ENCODE results near the gene MICU1. TPM values are rescaled to one million over a fixed set of nuclear protein-coding genes. Genes with fewer than 3 reads are reported as not detected.

Gene MICU1
- total RNA-seq, 1 experiment from 2014 or later = 40.3 TPM

- no peak overlapping the region for H3K4me2 ChIP-seq (ENCODE audit: low read depth, low read length, poor library complexity, severe bottlenecking)
- H3K27ac ChIP-seq (ENCODE audit: low read length) = no peak overlapping the region
- H3K9ac ChIP-seq (ENCODE audit: low read length) = no peak overlapping the region
Observed at GRCh38 chr10:72567421-72567820, 58.5 kb downstream of the MICU1 start.

DNA sequence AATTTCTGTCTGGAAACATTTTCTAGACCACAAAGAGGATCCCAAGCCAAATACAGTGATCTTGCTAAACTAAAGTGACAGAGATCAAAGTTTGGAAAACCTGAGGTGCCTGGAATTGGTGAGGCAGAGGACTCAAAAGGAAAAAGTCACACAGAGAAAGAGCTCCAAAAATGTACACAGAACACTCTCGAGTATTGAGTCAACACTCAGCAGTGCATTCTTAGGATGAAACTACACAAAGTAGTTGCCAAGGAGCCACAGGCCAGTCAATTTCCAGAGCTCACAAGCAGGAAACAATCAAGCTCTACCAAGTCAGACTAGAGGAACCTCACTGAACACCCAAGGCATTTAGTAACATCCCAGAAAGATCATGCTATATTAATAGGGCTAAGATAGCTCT lies 61.3 kb downstream of the MICU1 start:
- Histone ChIP-seq H3K9me2 (replicated peaks; ENCODE audit: insufficient read depth, low read length) (no peaks in the 10 kb centered on the region), H3K9me3 (ENCODE audit: low read length) (no peaks in the 10 kb centered on the region), H3K79me2 (ENCODE audit: low read length) (peaks cover 10% of the 10 kb centered on the region), H2AFZ (ENCODE audit: low read length) (no peak overlapping the region), H3K4me2 (ENCODE audit: low read depth, low read length, poor library complexity, severe bottlenecking) (no peak overlapping the region), H3K27ac (ENCODE audit: low read length) (no peak overlapping the region), H4K20me1 (ENCODE audit: insufficient read depth, low read depth, low read length) (no peaks in the 10 kb centered on the region), H3K4me1 (ENCODE audit: low read length) (no peaks in the 10 kb centered on the region), H3K36me3 (ENCODE audit: insufficient read depth, low read length) (peaks cover 3% of the 10 kb centered on the region; the same call in 1 of the 2 replicates), H3K4me3 (ENCODE audit: low read length) (no peak overlapping the region), H3K9ac (ENCODE audit: low read length) (no peak overlapping the region), H3K27me3 (ENCODE audit: low read length) (no peaks in the 10 kb centered on the region)
- no peak for DNase-seq

More at GRCh38 chr10:72567421-72567820, 58.5 kb downstream of the MICU1 start:
- no peaks in the 10 kb centered on the region for H3K4me1 ChIP-seq (ENCODE audit: low read length)
- H3K4me3 ChIP-seq (ENCODE audit: low read length) = no peak overlapping the region
- no peaks in the 10 kb centered on the region for H3K27me3 ChIP-seq (ENCODE audit: low read length)
- peaks cover 3% of the 10 kb centered on the region; the same call in 1 of the 2 replicates for H3K36me3 ChIP-seq (ENCODE audit: insufficient read depth, low read length)
- no peaks in the 10 kb centered on the region for H3K9me2 ChIP-seq (replicated peaks; ENCODE audit: insufficient read depth, low read length)
- no peaks in the 10 kb centered on the region for H3K9me3 ChIP-seq (ENCODE audit: low read length)
- H3K79me2 ChIP-seq (ENCODE audit: low read length) = peaks cover 37% of the 10 kb centered on the region
- H4K20me1 ChIP-seq (ENCODE audit: insufficient read depth, low read depth, low read length) = no peaks in the 10 kb centered on the region
- DNase-seq = no peak
- H2AFZ ChIP-seq (ENCODE audit: low read length) = no peak overlapping the region

GRCh38 chr10:72563327-72563932 lies 62.4 kb downstream of the MICU1 start:
- no peaks in the 10 kb centered on the region for H3K9me3 ChIP-seq (ENCODE audit: low read length)
- no peaks in the 10 kb centered on the region for H3K27me3 ChIP-seq (ENCODE audit: low read length)
- H2AFZ ChIP-seq (ENCODE audit: low read length) = no peak overlapping the region
- H3K4me1 ChIP-seq (ENCODE audit: low read length) = no peaks in the 10 kb centered on the region
- no peak for DNase-seq
- H4K20me1 ChIP-seq (ENCODE audit: insufficient read depth, low read depth, low read length) = no peaks in the 10 kb centered on the region
- no peak overlapping the region for H3K9ac ChIP-seq (ENCODE audit: low read length)
- peaks cover 3% of the 10 kb centered on the region; the same call in 1 of the 2 replicates for H3K36me3 ChIP-seq (ENCODE audit: insufficient read depth, low read length)
- no peak overlapping the region for H3K4me2 ChIP-seq (ENCODE audit: low read depth, low read length, poor library complexity, severe bottlenecking)
- no peak overlapping the region for H3K4me3 ChIP-seq (ENCODE audit: low read length)
- no peaks in the 10 kb centered on the region for H3K9me2 ChIP-seq (replicated peaks; ENCODE audit: insufficient read depth, low read length)
- H3K79me2 ChIP-seq (ENCODE audit: low read length) = peaks cover 6% of the 10 kb centered on the region
- no peak overlapping the region for H3K27ac ChIP-seq (ENCODE audit: low read length)

DNA sequence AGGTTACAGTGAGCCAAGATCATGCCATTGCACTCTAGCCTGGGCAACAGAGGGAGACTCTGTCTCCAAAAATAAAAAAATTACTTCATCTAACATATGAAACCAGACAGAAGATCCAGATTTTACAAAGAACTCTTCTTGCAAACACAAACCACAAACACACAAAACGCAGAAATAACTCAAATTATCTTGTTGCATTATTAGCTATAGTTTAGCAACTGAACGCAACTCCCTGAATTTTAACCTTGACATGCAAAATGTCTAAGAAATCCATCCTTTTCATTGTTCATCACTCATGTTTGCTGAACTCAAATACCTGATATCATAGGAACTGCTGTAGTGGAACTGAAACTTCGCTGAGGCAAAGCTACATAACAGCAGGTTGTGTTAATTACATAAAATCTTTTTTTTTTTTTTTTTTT lies 64.1 kb downstream of the MICU1 start:
- no peaks in the 10 kb centered on the region for H4K20me1 ChIP-seq (ENCODE audit: insufficient read depth, low read depth, low read length)
- H2AFZ ChIP-seq (ENCODE audit: low read length) = no peak overlapping the region
- no peak overlapping the region for H3K4me3 ChIP-seq (ENCODE audit: low read length)
- peaks cover 3% of the 10 kb centered on the region; the same call in 1 of the 2 replicates for H3K36me3 ChIP-seq (ENCODE audit: insufficient read depth, low read length)
- no peak for DNase-seq
- no peak overlapping the region for H3K9ac ChIP-seq (ENCODE audit: low read length)
- no peaks in the 10 kb centered on the region for H3K9me3 ChIP-seq (ENCODE audit: low read length)
- H3K4me2 ChIP-seq (ENCODE audit: low read depth, low read length, poor library complexity, severe bottlenecking) = no peak overlapping the region
- no peaks in the 10 kb centered on the region for H3K4me1 ChIP-seq (ENCODE audit: low read length)
- no peaks in the 10 kb centered on the region for H3K27me3 ChIP-seq (ENCODE audit: low read length)
- no peak overlapping the region for H3K27ac ChIP-seq (ENCODE audit: low read length)
- 0 out of 2 replicates have a peak, but pooled peaks cover 3% of the 10 kb centered on the region for H3K79me2 ChIP-seq (ENCODE audit: low read length)
- no peaks in the 10 kb centered on the region for H3K9me2 ChIP-seq (replicated peaks; ENCODE audit: insufficient read depth, low read length)

DNA sequence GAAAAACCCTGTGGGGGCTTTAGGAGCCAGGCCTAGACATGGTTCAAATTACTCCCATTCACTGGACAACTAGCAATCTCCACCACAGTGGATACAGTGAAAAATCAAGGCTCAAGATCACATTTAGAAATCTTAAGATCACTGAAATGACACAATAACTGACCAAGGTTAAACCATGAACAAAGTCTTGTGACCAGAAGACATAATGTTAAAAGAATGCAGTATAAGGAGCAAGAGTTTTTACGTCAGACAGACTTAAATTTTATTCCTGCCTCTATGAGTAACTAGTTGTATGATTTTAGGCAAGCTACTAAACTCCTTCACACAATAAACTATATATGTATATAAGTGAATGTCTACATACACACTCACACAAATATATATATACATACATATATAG lies 68.5 kb downstream of the MICU1 start:
- no peak overlapping the region for H2AFZ ChIP-seq (ENCODE audit: low read length)
- DNase-seq = no peak
- H3K4me3 ChIP-seq (ENCODE audit: low read length) = no peak overlapping the region
- H4K20me1 ChIP-seq (ENCODE audit: insufficient read depth, low read depth, low read length) = no peaks in the 10 kb centered on the region
- no peaks in the 10 kb centered on the region for H3K9me3 ChIP-seq (ENCODE audit: low read length)
- no peak overlapping the region for H3K9ac ChIP-seq (ENCODE audit: low read length)
- H3K4me2 ChIP-seq (ENCODE audit: low read depth, low read length, poor library complexity, severe bottlenecking) = no peak overlapping the region
- H3K9me2 ChIP-seq (replicated peaks; ENCODE audit: insufficient read depth, low read length) = no peaks in the 10 kb centered on the region
- no peaks in the 10 kb centered on the region for H3K36me3 ChIP-seq (ENCODE audit: insufficient read depth, low read length)
- no peak overlapping the region for H3K27ac ChIP-seq (ENCODE audit: low read length)
- H3K27me3 ChIP-seq (ENCODE audit: low read length) = no peaks in the 10 kb centered on the region
- H3K79me2 ChIP-seq (ENCODE audit: low read length) = 0 out of 2 replicates have a peak, but pooled peaks cover 3% of the 10 kb centered on the region
- H3K4me1 ChIP-seq (ENCODE audit: low read length) = no peaks in the 10 kb centered on the region

GRCh38 chr10:72552857-72553256 lies 73.0 kb downstream of the MICU1 start:
- Histone ChIP-seq H3K36me3 (ENCODE audit: insufficient read depth, low read length) (peaks cover 9% of the 10 kb centered on the region; the same call in 1 of the 2 replicates), H3K4me3 (ENCODE audit: low read length) (no peak overlapping the region), H3K9ac (ENCODE audit: low read length) (no peak overlapping the region), H3K9me2 (replicated peaks; ENCODE audit: insufficient read depth, low read length) (no peaks in the 10 kb centered on the region), H4K20me1 (ENCODE audit: insufficient read depth, low read depth, low read length) (no peaks in the 10 kb centered on the region), H3K4me2 (ENCODE audit: low read depth, low read length, poor library complexity, severe bottlenecking) (no peak overlapping the region), H2AFZ (ENCODE audit: low read length) (no peak overlapping the region), H3K79me2 (ENCODE audit: low read length) (0 out of 2 replicates have a peak, but pooled peaks cover 3% of the 10 kb centered on the region), H3K9me3 (ENCODE audit: low read length) (no peaks in the 10 kb centered on the region), H3K27me3 (ENCODE audit: low read length) (no peaks in the 10 kb centered on the region), H3K4me1 (ENCODE audit: low read length) (no peaks in the 10 kb centered on the region), H3K27ac (ENCODE audit: low read length) (no peak overlapping the region)
- DNase-seq = no peak

- Histone ChIP-seq H3K27me3 (ENCODE audit: low read length) (no peaks in the 10 kb centered on the region), H4K20me1 (ENCODE audit: insufficient read depth, low read depth, low read length) (no peaks in the 10 kb centered on the region), H3K4me2 (ENCODE audit: low read depth, low read length, poor library complexity, severe bottlenecking) (no peak overlapping the region), H3K9me2 (replicated peaks; ENCODE audit: insufficient read depth, low read length) (no peaks in the 10 kb centered on the region), H3K9me3 (ENCODE audit: low read length) (no peaks in the 10 kb centered on the region), H2AFZ (ENCODE audit: low read length) (no peak overlapping the region), H3K4me3 (ENCODE audit: low read length) (no peak overlapping the region), H3K36me3 (ENCODE audit: insufficient read depth, low read length) (peaks cover 9% of the 10 kb centered on the region; the same call in 1 of the 2 replicates), H3K27ac (ENCODE audit: low read length) (no peak overlapping the region), H3K9ac (ENCODE audit: low read length) (no peak overlapping the region), H3K79me2 (ENCODE audit: low read length) (0 out of 2 replicates have a peak, but pooled peaks cover 3% of the 10 kb centered on the region), H3K4me1 (ENCODE audit: low read length) (peaks cover 13% of the 10 kb centered on the region)
- no peak for DNase-seq
Observed at GRCh38 chr10:72550239-72550638, 75.6 kb downstream of the MICU1 start.

DNA sequence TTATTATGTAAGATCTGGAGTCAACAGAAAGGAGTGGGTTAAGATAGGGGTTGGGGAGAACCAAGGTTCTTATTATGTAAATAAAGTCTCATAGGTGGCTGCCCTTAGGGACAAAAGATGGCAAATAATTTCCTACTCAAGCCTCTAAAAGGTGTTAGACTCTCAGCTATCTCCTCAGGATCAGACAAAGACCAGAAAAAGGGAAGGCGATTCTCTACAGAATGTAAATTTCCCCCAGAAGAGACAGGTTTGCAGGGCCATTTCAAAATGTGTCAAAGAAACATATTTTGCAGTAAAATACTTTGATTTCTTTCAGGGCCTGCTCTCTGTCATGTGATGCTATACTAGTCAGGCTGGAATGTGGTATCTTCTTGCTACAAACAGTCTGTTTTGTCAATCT lies 80.3 kb downstream of the MICU1 start:
- no peak overlapping the region for H3K4me3 ChIP-seq (ENCODE audit: low read length)
- H3K9me3 ChIP-seq (ENCODE audit: low read length) = peaks cover 11% of the 10 kb centered on the region
- H3K27me3 ChIP-seq (ENCODE audit: low read length) = no peaks in the 10 kb centered on the region

More for the DNA sequence above, 80.3 kb downstream of the MICU1 start:
- Histone ChIP-seq H3K27ac (ENCODE audit: low read length) (peak overlapping the region; percentile 41; the same call in 1 of the 2 replicates), H2AFZ (ENCODE audit: low read length) (no peak overlapping the region), H3K36me3 (ENCODE audit: insufficient read depth, low read length) (peaks cover 3% of the 10 kb centered on the region; the same call in 1 of the 2 replicates), H3K9ac (ENCODE audit: low read length) (peak overlapping the region; percentile 5; the same call in 1 of the 2 replicates), H3K9me2 (replicated peaks; ENCODE audit: insufficient read depth, low read length) (no peaks in the 10 kb centered on the region), H4K20me1 (ENCODE audit: insufficient read depth, low read depth, low read length) (no peaks in the 10 kb centered on the region), H3K79me2 (ENCODE audit: low read length) (no peaks in the 10 kb centered on the region), H3K4me2 (ENCODE audit: low read depth, low read length, poor library complexity, severe bottlenecking) (peak overlapping the region; percentile 14), H3K4me1 (ENCODE audit: low read length) (peaks cover 19% of the 10 kb centered on the region)
- DNase-seq = peak; percentile 52

All from Karpas-422 (cell line).